ENCODE measurements around the gene STK11IP.

STK11IP gene

DNA sequence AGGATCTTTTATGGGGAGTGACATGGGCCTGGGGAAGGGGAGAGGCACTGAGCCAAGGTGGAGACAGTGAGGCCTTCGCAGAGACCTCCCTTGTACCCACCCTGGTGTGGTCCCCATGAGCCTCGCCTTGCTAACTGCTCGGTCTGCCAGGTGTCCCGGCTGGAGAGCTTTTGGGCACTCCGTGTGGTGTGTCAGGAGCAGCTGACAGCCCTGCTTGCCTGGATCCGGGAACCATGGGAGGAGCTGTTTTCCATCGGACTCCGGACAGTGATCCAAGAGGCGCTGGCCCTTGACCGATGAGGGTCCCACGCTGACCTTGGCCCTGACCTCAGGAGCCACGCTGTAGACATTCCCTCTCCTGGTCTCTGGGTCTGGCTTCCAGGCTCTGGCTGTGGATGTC is 18.2 kb downstream of the STK11IP start:
- Histone ChIP-seq H4K20me1 (ENCODE audit: insufficient read depth, low read length) (no peaks in the 10 kb centered on the region), H3K9ac (ENCODE audit: low read length) (no peak overlapping the region), H3K9me3 (replicated peaks; ENCODE audit: insufficient read depth, low read length) (no peaks in the 10 kb centered on the region), H3K27ac (ENCODE audit: low read length) (no peak overlapping the region), H3K4me2 (ENCODE audit: low read depth, low read length) (no peak overlapping the region), H3F3A (ENCODE audit: insufficient read depth, low read length) (no peaks in the 10 kb centered on the region), H3K4me1 (ENCODE audit: low read length) (peaks cover 5% of the 10 kb centered on the region), H3K9me2 (replicated peaks; ENCODE audit: insufficient read depth, low read length) (no peaks in the 10 kb centered on the region), H3K27me3 (replicated peaks; ENCODE audit: insufficient read depth, low read length) (no peaks in the 10 kb centered on the region), H2AFZ (ENCODE audit: low read length) (no peak overlapping the region), H3K79me2 (ENCODE audit: low read length) (no peaks in the 10 kb centered on the region), H3K36me3 (replicated peaks; ENCODE audit: insufficient read depth, low read length) (no peaks in the 10 kb centered on the region), H3K4me3 (ENCODE audit: low read length) (no peak overlapping the region)
- TF ChIP-seq EZH2phosphoT487 (IDR thresholded peaks at IDR 0.05; ENCODE audit: low read length), result no peak
- TF ChIP-seq EZH2 (optimal IDR thresholded peaks at IDR 0.05; ENCODE audit: low read depth, low read length), result no peak
- TF ChIP-seq, protein P1, sequence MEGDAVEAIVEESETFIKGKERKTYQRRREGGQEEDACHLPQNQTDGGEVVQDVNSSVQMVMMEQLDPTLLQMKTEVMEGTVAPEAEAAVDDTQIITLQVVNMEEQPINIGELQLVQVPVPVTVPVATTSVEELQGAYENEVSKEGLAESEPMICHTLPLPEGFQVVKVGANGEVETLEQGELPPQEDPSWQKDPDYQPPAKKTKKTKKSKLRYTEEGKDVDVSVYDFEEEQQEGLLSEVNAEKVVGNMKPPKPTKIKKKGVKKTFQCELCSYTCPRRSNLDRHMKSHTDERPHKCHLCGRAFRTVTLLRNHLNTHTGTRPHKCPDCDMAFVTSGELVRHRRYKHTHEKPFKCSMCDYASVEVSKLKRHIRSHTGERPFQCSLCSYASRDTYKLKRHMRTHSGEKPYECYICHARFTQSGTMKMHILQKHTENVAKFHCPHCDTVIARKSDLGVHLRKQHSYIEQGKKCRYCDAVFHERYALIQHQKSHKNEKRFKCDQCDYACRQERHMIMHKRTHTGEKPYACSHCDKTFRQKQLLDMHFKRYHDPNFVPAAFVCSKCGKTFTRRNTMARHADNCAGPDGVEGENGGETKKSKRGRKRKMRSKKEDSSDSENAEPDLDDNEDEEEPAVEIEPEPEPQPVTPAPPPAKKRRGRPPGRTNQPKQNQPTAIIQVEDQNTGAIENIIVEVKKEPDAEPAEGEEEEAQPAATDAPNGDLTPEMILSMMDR (IDR thresholded peaks at IDR 0.05; ENCODE audit: low read length), result no peak
- no peak for DNase-seq

DNA sequence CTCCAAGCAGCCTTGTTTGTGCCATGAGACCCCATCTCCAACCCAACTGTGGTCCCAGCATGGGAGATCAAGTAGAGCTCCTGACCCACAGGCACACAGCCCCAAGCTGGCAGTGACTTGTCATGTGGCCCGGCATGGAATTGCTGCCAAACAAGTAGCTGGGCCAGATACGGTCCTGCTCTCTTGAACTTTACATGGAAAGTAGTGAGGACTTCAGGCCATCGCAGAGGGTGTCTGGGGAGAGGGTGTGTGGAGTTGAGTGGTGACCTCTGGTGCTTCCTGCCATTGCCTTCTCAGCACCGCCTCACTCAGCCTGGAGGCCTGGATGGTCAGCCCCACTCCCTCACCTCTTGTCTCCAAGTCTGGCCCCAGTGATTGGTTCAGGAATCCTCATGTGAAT is 18.9 kb downstream of the STK11IP start:
- no peak overlapping the region for H3K4me2 ChIP-seq (ENCODE audit: low read depth, low read length)
- H3K4me3 ChIP-seq (ENCODE audit: low read length), result no peak overlapping the region
- H3K4me1 ChIP-seq (ENCODE audit: low read length), result peaks cover 5% of the 10 kb centered on the region
- TF ChIP-seq EZH2 (optimal IDR thresholded peaks at IDR 0.05; ENCODE audit: low read depth, low read length) (no peak), EZH2phosphoT487 (IDR thresholded peaks at IDR 0.05; ENCODE audit: low read length) (no peak)
- TF ChIP-seq, protein P1 (IDR thresholded peaks at IDR 0.05; ENCODE audit: low read length), result no peak
- H3F3A ChIP-seq (ENCODE audit: insufficient read depth, low read length), result no peaks in the 10 kb centered on the region
- H2AFZ ChIP-seq (ENCODE audit: low read length), result no peak overlapping the region
- no peaks in the 10 kb centered on the region for H3K36me3 ChIP-seq (replicated peaks; ENCODE audit: insufficient read depth, low read length)
- H4K20me1 ChIP-seq (ENCODE audit: insufficient read depth, low read length), result no peaks in the 10 kb centered on the region
- no peak overlapping the region for H3K9ac ChIP-seq (ENCODE audit: low read length)
- no peaks in the 10 kb centered on the region for H3K9me2 ChIP-seq (replicated peaks; ENCODE audit: insufficient read depth, low read length)
- no peaks in the 10 kb centered on the region for H3K79me2 ChIP-seq (ENCODE audit: low read length)
- no peaks in the 10 kb centered on the region for H3K27me3 ChIP-seq (replicated peaks; ENCODE audit: insufficient read depth, low read length)
- H3K9me3 ChIP-seq (replicated peaks; ENCODE audit: insufficient read depth, low read length), result no peaks in the 10 kb centered on the region
- H3K27ac ChIP-seq (ENCODE audit: low read length), result no peak overlapping the region
- DNase-seq, result no peak

GRCh38 chr2:219618733-219619122 is 21.1 kb downstream of the STK11IP start:
- TF ChIP-seq EZH2 (optimal IDR thresholded peaks at IDR 0.05; ENCODE audit: low read depth, low read length), result no peak
- no peak for TF ChIP-seq EZH2phosphoT487 (IDR thresholded peaks at IDR 0.05; ENCODE audit: low read length)
- TF ChIP-seq, protein P1 (IDR thresholded peaks at IDR 0.05; ENCODE audit: low read length), result no peak
- Histone ChIP-seq H3K4me1 (ENCODE audit: low read length) (no peaks in the 10 kb centered on the region), H3K9me3 (replicated peaks; ENCODE audit: insufficient read depth, low read length) (no peaks in the 10 kb centered on the region), H3K27ac (ENCODE audit: low read length) (no peak overlapping the region), H3F3A (ENCODE audit: insufficient read depth, low read length) (no peaks in the 10 kb centered on the region), H3K27me3 (replicated peaks; ENCODE audit: insufficient read depth, low read length) (peaks cover 11% of the 10 kb centered on the region), H3K79me2 (ENCODE audit: low read length) (no peaks in the 10 kb centered on the region), H3K4me2 (ENCODE audit: low read depth, low read length) (no peak overlapping the region), H3K4me3 (ENCODE audit: low read length) (no peak overlapping the region), H3K36me3 (replicated peaks; ENCODE audit: insufficient read depth, low read length) (no peaks in the 10 kb centered on the region), H3K9ac (ENCODE audit: low read length) (no peak overlapping the region), H2AFZ (ENCODE audit: low read length) (no peak overlapping the region), H3K9me2 (replicated peaks; ENCODE audit: insufficient read depth, low read length) (no peaks in the 10 kb centered on the region), H4K20me1 (ENCODE audit: insufficient read depth, low read length) (no peaks in the 10 kb centered on the region)
- no peak for DNase-seq
